HG02798 (cell line): ENCODE measurements around the gene C2CD2L.
"Not testable (repeated sequence)": the region's sequence is repeated elsewhere in the genome, so short reads cannot be mapped to it uniquely, and the experiment has no call there.

Source experiments
- ATAC-seq: cut with Tn5 transposase; IDR thresholded peaks from one replicate; pipeline ENCODE4 v1.9.1; 2021; ENCODE audit warnings: mild to moderate bottlenecking; ENCODE audit not compliant: unreplicated experiment, poor library complexity

C2CD2L gene

GRCh38 chr11:119147604-119148333 lies 40.6 kb downstream of the C2CD2L start:
- ATAC-seq = no peak

GRCh38 chr11:119148720-119149017 lies 41.5 kb downstream of the C2CD2L start:
- ATAC-seq = no peak

GRCh38 chr11:119149018-119149785 lies 42.1 kb downstream of the C2CD2L start, which contains the start of gene ABCG4:
Gene ABCG4, plus strand, starts transcription at chr11:119149052. Its CDS starts 914 bp downstream, at chr11:119149966.
- peak; percentile 34 for ATAC-seq

GRCh38 chr11:119149786-119150275 lies 42.7 kb downstream of the C2CD2L start:
- no peak for ATAC-seq

- ATAC-seq = no peak
Observed at GRCh38 chr11:119152043-119152442, 44.9 kb downstream of the C2CD2L start.

GRCh38 chr11:119152604-119153003 lies 45.5 kb downstream of the C2CD2L start:
- no peak for ATAC-seq

GRCh38 chr11:119153049-119153818 lies 46.1 kb downstream of the C2CD2L start:
- ATAC-seq = no peak

GRCh38 chr11:119154178-119154577 lies 47.0 kb downstream of the C2CD2L start:
- ATAC-seq = no peak

GRCh38 chr11:119155733-119156492 lies 48.8 kb downstream of the C2CD2L start:
- ATAC-seq = no peak

GRCh38 chr11:119156496-119156895 lies 49.4 kb downstream of the C2CD2L start:
- no peak for ATAC-seq

- ATAC-seq = no peak
Observed at GRCh38 chr11:119157063-119157462, 49.9 kb downstream of the C2CD2L start.

- no peak for ATAC-seq
Observed at GRCh38 chr11:119158467-119158866, 51.3 kb downstream of the C2CD2L start.

- no peak for ATAC-seq
Observed at GRCh38 chr11:119160151-119160550, 53.0 kb downstream of the C2CD2L start.

- ATAC-seq = no peak
Observed at GRCh38 chr11:119161871-119162270, 54.7 kb downstream of the C2CD2L start.

- ATAC-seq = no peak
Observed at GRCh38 chr11:119166368-119167076, 59.4 kb downstream of the C2CD2L start.

GRCh38 chr11:119167077-119167458 lies 59.9 kb downstream of the C2CD2L start:
- not testable (repeated sequence) for ATAC-seq

GRCh38 chr11:119167933-119168332 lies 60.8 kb downstream of the C2CD2L start:
- no peak for ATAC-seq
